HG03097 (cell line): ENCODE measurements around the gene HLA-A.
A peak's percentile ranks its signal among the peaks of the same experiment; 100 is the strongest.
"Not testable (repeated sequence)": the region's sequence is repeated elsewhere in the genome, so short reads cannot be mapped to it uniquely, and the experiment has no call there.

ENCODE experiments used
- ATAC-seq: cut with Tn5 transposase; IDR thresholded peaks from one replicate; pipeline ENCODE4 v1.9.1; 2021; ENCODE audit not compliant: unreplicated experiment, low FRiP score

The HLA-A gene

GRCh38 chr6:29958921-29959320 is 16.6 kb downstream of the HLA-A start:
- no peak for ATAC-seq

GRCh38 chr6:29959467-29959866 is 17.1 kb downstream of the HLA-A start:
- ATAC-seq, result no peak

- ATAC-seq, result no peak
These were observed 19.6 kb downstream of the HLA-A start for GRCh38 chr6:29961966-29962365.

GRCh38 chr6:29963697-29964096 is 21.4 kb downstream of the HLA-A start:
- not testable (repeated sequence) for ATAC-seq

- ATAC-seq, result no peak
These were observed 22.2 kb downstream of the HLA-A start for GRCh38 chr6:29964518-29964886.

GRCh38 chr6:29964887-29965562 is 22.7 kb downstream of the HLA-A start:
- ATAC-seq, result peak; percentile 84

GRCh38 chr6:29965563-29965872 is 23.2 kb downstream of the HLA-A start:
- ATAC-seq, result no peak

GRCh38 chr6:29965873-29966601 is 23.7 kb downstream of the HLA-A start:
- no peak for ATAC-seq

GRCh38 chr6:29967379-29968010 is 25.2 kb downstream of the HLA-A start:
- ATAC-seq, result no peak

- ATAC-seq, result no peak
These were observed 25.8 kb downstream of the HLA-A start for GRCh38 chr6:29968130-29968529.

- ATAC-seq, result no peak
These were observed 26.6 kb downstream of the HLA-A start for GRCh38 chr6:29968905-29969304.

- ATAC-seq, result no peak
These were observed 28.4 kb downstream of the HLA-A start for GRCh38 chr6:29970711-29971110.

- no peak for ATAC-seq
These were observed 32.7 kb downstream of the HLA-A start for GRCh38 chr6:29974901-29975560.

GRCh38 chr6:29975561-29975907 is 33.2 kb downstream of the HLA-A start:
- no peak for ATAC-seq

GRCh38 chr6:29976253-29976587 is 33.9 kb downstream of the HLA-A start:
- ATAC-seq, result no peak

GRCh38 chr6:29976588-29977424 is 34.5 kb downstream of the HLA-A start:
- no peak for ATAC-seq

- no peak for ATAC-seq
These were observed 35.0 kb downstream of the HLA-A start for GRCh38 chr6:29977425-29977727.

- ATAC-seq, result not testable (repeated sequence)
These were observed 37.7 kb downstream of the HLA-A start for GRCh38 chr6:29980013-29980412.

- ATAC-seq, result no peak
These were observed 38.2 kb downstream of the HLA-A start for GRCh38 chr6:29980511-29980910.

- ATAC-seq, result no peak
These were observed 39.0 kb downstream of the HLA-A start for GRCh38 chr6:29981211-29981812.

- no peak for ATAC-seq
These were observed 39.8 kb downstream of the HLA-A start for GRCh38 chr6:29982097-29982496.
